ENCODE results near the gene USF2.

USF2 gene

GRCh38 chr19:35247526-35248309 lies 21.0 kb upstream of the USF2 start (continued):
- TF ChIP-seq ZFP37 (tag by site-specific recombination; IDR thresholded peaks at IDR 0.05) (no peak; the same call in 1 of the 2 replicates), ZNF529 (tag by site-specific recombination; IDR thresholded peaks at IDR 0.05; ENCODE audit: insufficient replicate concordance) (no peak), ELK4 (IDR thresholded peaks at IDR 0.05; ENCODE audit: borderline replicate concordance, low read depth, low read length) (no peak), ZNF202 (tag by site-specific recombination; IDR thresholded peaks at IDR 0.05; ENCODE audit: borderline replicate concordance) (no peak), ZNF843 (tag by site-specific recombination; IDR thresholded peaks at IDR 0.05) (no peak), ZNF341 (tag by site-specific recombination; IDR thresholded peaks at IDR 0.05; ENCODE audit: low read depth) (peak; percentile 94), KLF17 (tag by site-specific recombination; IDR thresholded peaks at IDR 0.05) (0 out of 2 replicates have a peak, but pooled peaks have one; percentile 13), MYNN (tag by site-specific recombination; IDR thresholded peaks at IDR 0.05; ENCODE audit: borderline replicate concordance) (no peak), ZNF148 (tag by site-specific recombination; IDR thresholded peaks at IDR 0.05; ENCODE audit: borderline replicate concordance) (0 out of 2 replicates have a peak, but pooled peaks have one; percentile 22), TCF7L2 (IDR thresholded peaks at IDR 0.05; ENCODE audit: borderline replicate concordance, low read depth, low read length) (no peak), ZFHX2 (tag by site-specific recombination; conservative IDR thresholded peaks at IDR 0.05) (peak; percentile 91), ZNF26 (tag by site-specific recombination; IDR thresholded peaks at IDR 0.05) (no peak), ZNF280D (tag by site-specific recombination; IDR thresholded peaks at IDR 0.05) (peak; percentile 54; the same call in 1 of the 2 replicates), ZNF324 (tag by site-specific recombination; IDR thresholded peaks at IDR 0.05) (peak; percentile 72), SP2 (tag by site-specific recombination; IDR thresholded peaks at IDR 0.05) (peak; percentile 52), ZNF580 (tag by site-specific recombination; IDR thresholded peaks at IDR 0.05) (0 out of 2 replicates have a peak, but pooled peaks have one; percentile 66), ZEB2 (tag by site-specific recombination; IDR thresholded peaks at IDR 0.05) (peak; percentile 56; the same call in 1 of the 2 replicates), ZNF394 (tag by site-specific recombination; IDR thresholded peaks at IDR 0.05; ENCODE audit: borderline replicate concordance) (peak; percentile 36), AEBP2 (tag by site-specific recombination; IDR thresholded peaks at IDR 0.05; ENCODE audit: borderline replicate concordance) (no peak), ZNF266 (tag by site-specific recombination; IDR thresholded peaks at IDR 0.05; ENCODE audit: low read depth) (peak; percentile 71; the same call in 1 of the 2 replicates), ZNF426 (tag by site-specific recombination; IDR thresholded peaks at IDR 0.05) (no peak), EGR2 (tag by site-specific recombination; IDR thresholded peaks at IDR 0.05; ENCODE audit: low read depth) (peak; percentile 87), ZNF292 (tag by site-specific recombination; IDR thresholded peaks at IDR 0.05; ENCODE audit: borderline replicate concordance, low read depth) (no peak), ZNF10 (tag by site-specific recombination; IDR thresholded peaks at IDR 0.05) (peak; percentile 31), ZBTB26 (tag by site-specific recombination; optimal IDR thresholded peaks at IDR 0.05) (peak; percentile 60)

Data from HEK293 (cell line).